ENCODE data around the gene NLGN1. TPM values are rescaled to one million over a fixed set of nuclear protein-coding genes. Genes with fewer than 3 reads are reported as not detected.

The NLGN1 gene
- total and polyA plus RNA-seq, 2 of the 8 experiments (the other 6 are each of a cell fraction or from before 2014, with no cell fraction given) = 7.8 to 14.8 TPM

- CTCF ChIA-PET (ENCODE audit: partially characterized antibody) = no interaction called here
- no peak overlapping the region for H3K4ac ChIP-seq (replicated peaks; ENCODE audit: insufficient read length, low read depth, low read length)
- no peak overlapping the region for H3K9ac ChIP-seq (replicated peaks in 1 of 4; ENCODE audit: extremely low read depth in 1 of 4, low read depth in 3 of 4, low read length in 3 of 4)
- peak overlapping the region in 1 of 4 experiments; percentile 39; a peak in 2 of 8 replicates for H3K4me3 ChIP-seq (ENCODE audit: extremely low read depth in 1 of 4, insufficient read depth in 2 of 4, low read depth in 3 of 4, low read length in 4 of 4)
- DNase-seq (ENCODE audit: low read depth in 1 of 2, low spot score in 2 of 2) (no peak), FAIRE-seq (peak; percentile 76)
- H3K14ac ChIP-seq (ENCODE audit: insufficient read length) = no peak overlapping the region
- no peak overlapping the region; the same call in 1 of the 2 replicates for H2BK12ac ChIP-seq (ENCODE audit: low read depth, low read length)
- no peaks in the 10 kb centered on the region for H3K79me2 ChIP-seq (ENCODE audit: control insufficient read depth in 1 of 2, insufficient read depth in 2 of 2, low read length in 2 of 2)
- no peak overlapping the region for H4K5ac ChIP-seq (ENCODE audit: insufficient read length, low read depth, low read length)
- H3K27ac ChIP-seq (ENCODE audit: low read depth, low read length) = peak overlapping the region; percentile 56
- no peak overlapping the region for H2AFZ ChIP-seq (ENCODE audit: low read length)
- H3K4me2 ChIP-seq (ENCODE audit: insufficient read depth in 1 of 2, low read depth in 2 of 2, low read length in 2 of 2) = peak overlapping the region; percentile 60 to 68
- no peak overlapping the region for H3K18ac ChIP-seq (ENCODE audit: extremely low read depth, low read length)
- H3K36me3 ChIP-seq (ENCODE audit: control insufficient read depth in 2 of 4, insufficient read depth in 4 of 4, low read length in 3 of 4) = no peaks in the 10 kb centered on the region
- no peaks in the 10 kb centered on the region for H3K79me1 ChIP-seq (ENCODE audit: low read depth, low read length)
- H3K56ac ChIP-seq (replicated peaks; ENCODE audit: insufficient read length, low read depth, low read length) = no peak overlapping the region
- no peak overlapping the region for H4K8ac ChIP-seq (ENCODE audit: extremely low read depth, insufficient read depth, low read length)
- POLR2A ChIA-PET (ENCODE audit: partially characterized antibody) = no interaction called here
- no peaks in the 10 kb centered on the region for H3K27me3 ChIP-seq (replicated peaks in 1 of 4; ENCODE audit: control insufficient read depth in 3 of 4, extremely low read depth in 1 of 4, insufficient read depth in 3 of 4, low read length in 3 of 4)
- H2BK5ac ChIP-seq (ENCODE audit: low read depth, low read length) = no peak overlapping the region
- no peaks in the 10 kb centered on the region for H3K9me3 ChIP-seq (ENCODE audit: insufficient read depth in 2 of 2, low read depth in 1 of 2, low read length in 1 of 2)
- no peaks in the 10 kb centered on the region for H4K20me1 ChIP-seq (replicated peaks in 1 of 2; ENCODE audit: control insufficient read depth in 1 of 2, insufficient read depth in 2 of 2, low read length in 2 of 2)
- H2BK15ac ChIP-seq (ENCODE audit: low read length) = no peak overlapping the region
- H2BK20ac ChIP-seq (ENCODE audit: low read length) = no peak overlapping the region
- H4K91ac ChIP-seq (replicated peaks; ENCODE audit: insufficient read length, low read length) = no peak overlapping the region
- WGBS, 2 experiments (ENCODE audit: extremely low coverage in 1 of 2, insufficient coverage in 1 of 2, insufficient read length in 1 of 2, insufficient replicate concordance in 2 of 2, low coverage in 1 of 2, low lambda C conversion rate in 2 of 2, missing lambda C conversion rate in 1 of 2) = 25% methylated on average over 7 of the region's 7 CpGs; no CpG with 5 or more reads in 1 of the 2 experiments
- no peaks in the 10 kb centered on the region for H3K23me2 ChIP-seq (ENCODE audit: low read depth, low read length)
- no peak overlapping the region for H2BK120ac ChIP-seq (replicated peaks; ENCODE audit: low read depth, low read length)
- H2AK5ac ChIP-seq (ENCODE audit: low read depth, low read length) = no peak overlapping the region; the same call in 1 of the 2 replicates
- H3K4me1 ChIP-seq (replicated peaks in 1 of 4; ENCODE audit: control insufficient read depth in 3 of 4, insufficient read depth in 4 of 4, low read length in 3 of 4) = peaks cover 0 to 8% (median 2%) of the 10 kb centered on the region in 4 experiments; a peak in 3 of 7 replicates
- H3K23ac ChIP-seq (ENCODE audit: insufficient read length) = no peak overlapping the region
- TF ChIP-seq PHF8 (conservative IDR thresholded peaks at IDR 0.05; ENCODE audit: low read depth, low read length) (no peak), EGR1 (IDR thresholded peaks at IDR 0.05; ENCODE audit: borderline replicate concordance, low read depth, low read length) (no peak), KDM4A (IDR thresholded peaks at IDR 0.05; ENCODE audit: low read depth, low read length, severe bottlenecking) (no peak), FOSL1 (IDR thresholded peaks at IDR 0.05; ENCODE audit: insufficient read depth, low read depth, low read length) (no peak), POLR2AphosphoS5 (IDR thresholded peaks at IDR 0.05; ENCODE audit: low read depth, low read length) (no peak), TCF12 (IDR thresholded peaks at IDR 0.05; ENCODE audit: low read depth, low read length) (peak; percentile 80; the same call in 1 of the 2 replicates), ATF2 (IDR thresholded peaks at IDR 0.05; ENCODE audit: low read length) (peak; percentile 88; the same call in 1 of the 2 replicates), BRCA1 (IDR thresholded peaks at IDR 0.05; ENCODE audit: low read depth, low read length) (no peak), CTBP2 (IDR thresholded peaks at IDR 0.05; ENCODE audit: borderline replicate concordance, insufficient read depth, insufficient read length, low read length) (no peak), RAD21 (IDR thresholded peaks at IDR 0.05 in 1 of 2, conservative IDR thresholded peaks at IDR 0.05 in 1 of 2; ENCODE audit: low read depth in 2 of 2, low read length in 2 of 2) (no peak), SP1 (IDR thresholded peaks at IDR 0.05; ENCODE audit: low read depth, low read length) (0 out of 2 replicates have a peak, but pooled peaks have one; percentile 10)
Measured at GRCh38 chr3:173865900-173866498, 468.5 kb downstream of the NLGN1 start.
